HepG2 (cell line): ENCODE measurements around the gene KCND3. TPM values are rescaled to one million over a fixed set of nuclear protein-coding genes. Genes with fewer than 3 reads are reported as not detected.

Experiments used
- ATAC-seq: fragments of 200-7000 bp; cut with Tn5 transposase; 3 replicates; pipeline ENCODE4 v1.9.1; 2020; ENCODE audit warnings: mild to moderate bottlenecking, moderate library complexity
- BruUV-seq: library from RNA; stranded (reverse); fragments of 400-500 nt; replicated peaks from 2 replicates; lab custom pipeline; 2021; lab: Mats Ljungman, UMichigan
- CTCF ChIA-PET: fragments of 300-600 bp; formaldehyde crosslinking; extraction: SDS; loops from one replicate; lab custom pipeline; 2021; ENCODE audit warnings: low total read pairs, inconsistent platforms, low intra/inter-chr PET ratio; lab: Yijun Ruan, JAX
- POLR2A ChIA-PET: fragments of 350-600 bp; sonication (Branson Sonifier 250); formaldehyde crosslinking; loops from one replicate; lab custom pipeline; 2020; ENCODE audit warnings: antibody characterized with exemption, inconsistent platforms; lab: Yijun Ruan, JAX
- DNase-seq: peaks from one replicate; pipeline ENCODE4 v3.0.0-alpha.2; 2015; ENCODE audit warnings: low spot score
- FAIRE-seq: peaks from 3 replicates; lab custom pipeline; 2011; peaks lifted over from hg19 to GRCh38; lab: Jason Lieb, UNC
- H2AFZ ChIP-seq: one replicate; pipeline ENCODE4 v1.6.1; 2011; ENCODE audit warnings: low read length, inconsistent platforms
- H3K27ac ChIP-seq: fragments of 300-600 bp; 3 replicates; pipeline ENCODE4 v1.8.0; 2011; ENCODE audit warnings: mixed run types, mild to moderate bottlenecking, mixed read lengths, low read length, inconsistent platforms; ENCODE audit not compliant: insufficient read depth; ENCODE audit errors: extremely low read length
- H3K27me3 ChIP-seq, 2 experiments: fragments of 200-600 bp in 1 of 2; 2 replicates in 1 of 2; 3 replicates in 1 of 2; pipeline versions ENCODE4 v1.6.0 to v1.8.0; 2011; ENCODE audit warnings: low read length in 2 of 2, mild to moderate bottlenecking in 2 of 2, moderate library complexity in 2 of 2, inconsistent platforms in 1 of 2; ENCODE audit not compliant: insufficient read depth in 2 of 2, control insufficient read depth in 1 of 2
- H3K36me3 ChIP-seq, 2 experiments: fragments of 200-600 bp in 1 of 2; replicated peaks in 1 of 2; 2 replicates in 1 of 2; 3 replicates in 1 of 2; pipeline versions ENCODE4 v1.5.1 to v1.8.0; 2011; ENCODE audit warnings: low read length in 2 of 2, inconsistent platforms in 1 of 2; ENCODE audit not compliant: insufficient read depth in 2 of 2, control insufficient read depth in 1 of 2
- H3K4me1 ChIP-seq: 2 replicates; pipeline ENCODE4 v1.5.1; 2012; ENCODE audit warnings: low read length, inconsistent platforms; ENCODE audit not compliant: insufficient read depth
- H3K4me2 ChIP-seq: 2 replicates; pipeline ENCODE4 v1.6.0; 2011; ENCODE audit warnings: low read depth, low read length, inconsistent platforms
- H3K4me3 ChIP-seq, 3 experiments: fragments of 200-600 bp in 1 of 3; sonication (generic), shearing (Covaris generic) in 1 of 3; replicated peaks in 1 of 3; 2 replicates each; pipeline ENCODE4 v1.5.1; 2011 to 2016; ENCODE audit warnings: low read length in 3 of 3, inconsistent platforms in 2 of 3, low read depth in 2 of 3, mild to moderate bottlenecking in 2 of 3, control low read depth in 1 of 3, mixed read lengths in 1 of 3; ENCODE audit not compliant: insufficient read depth in 1 of 3
- H3K79me2 ChIP-seq: one replicate; pipeline ENCODE4 v1.6.1; 2011; ENCODE audit warnings: low read length, inconsistent platforms; ENCODE audit not compliant: insufficient read depth
- H3K9ac ChIP-seq: 2 replicates; pipeline ENCODE4 v1.6.0; 2011; ENCODE audit warnings: mild to moderate bottlenecking, low read depth, low read length, inconsistent platforms; ENCODE audit not compliant: insufficient read depth
- H3K9me3 ChIP-seq: 2 replicates; pipeline ENCODE4 v1.5.1; 2012; ENCODE audit warnings: mild to moderate bottlenecking, low read length
- H4K20me1 ChIP-seq: 2 replicates; pipeline ENCODE4 v1.6.0; 2011; ENCODE audit warnings: inconsistent platforms, mild to moderate bottlenecking, low read length, moderate library complexity; ENCODE audit not compliant: insufficient read depth
- ARNTL ChIP-seq: sonication (generic); formaldehyde crosslinking; IDR thresholded peaks from 2 replicates; pipeline ENCODE4 v1.4.0; 2020; ENCODE audit warnings: mild to moderate bottlenecking, missing genetic modification reagents
- EED ChIP-seq: sonication (generic); formaldehyde crosslinking; IDR thresholded peaks from 2 replicates; pipeline ENCODE4 v1.5.0; 2020; ENCODE audit warnings: mild to moderate bottlenecking, missing genetic modification reagents
- FOSL2 ChIP-seq: sonication (generic); formaldehyde crosslinking; IDR thresholded peaks from 2 replicates; pipeline ENCODE4 v1.4.0; 2020; ENCODE audit warnings: missing genetic modification reagents
- GMEB2 ChIP-seq: IDR thresholded peaks from 2 replicates; pipeline ENCODE4 v1.6.1; 2016; ENCODE audit warnings: missing biosample characterization, missing genetic modification reagents, low read depth
- HMGA1 ChIP-seq: sonication (generic); formaldehyde crosslinking; conservative IDR thresholded peaks from 2 replicates; pipeline ENCODE4 v1.4.0; 2020; ENCODE audit warnings: missing genetic modification reagents
- HNRNPLL ChIP-seq: fragments of 200-400 bp; formaldehyde crosslinking; IDR thresholded peaks from 2 replicates; pipeline ENCODE4 v1.6.1; 2017; ENCODE audit warnings: mild to moderate bottlenecking, low read depth, low read length; ENCODE audit not compliant: poor library complexity, severe bottlenecking
- MAFK ChIP-seq, 2 experiments: IDR thresholded peaks in 1 of 2; conservative IDR thresholded peaks in 1 of 2; 2 replicates each; pipeline ENCODE4 v1.6.1; 2011; ENCODE audit warnings: improper control_type of control experiment in 2 of 2, low read length in 2 of 2
- NPAS2 ChIP-seq: sonication (generic); formaldehyde crosslinking; IDR thresholded peaks from 2 replicates; pipeline ENCODE4 v1.8.0; 2022; ENCODE audit warnings: mild to moderate bottlenecking, missing genetic modification reagents, borderline replicate concordance
- PATZ1 ChIP-seq: sonication (generic); formaldehyde crosslinking; IDR thresholded peaks from 2 replicates; pipeline ENCODE4 v1.4.0; 2020; ENCODE audit warnings: missing genetic modification reagents
- ZNF407 ChIP-seq: sonication (generic); formaldehyde crosslinking; IDR thresholded peaks from one replicate; pipeline ENCODE4 v1.5.1; 2020; ENCODE audit warnings: mild to moderate bottlenecking, missing genetic modification reagents; ENCODE audit errors: not compliant biosample characterization
- in situ Hi-C: cut with HindIII; loops from 2 replicates; pipeline ENCODE4 v1.10.0; 2017; ENCODE audit warnings: low pct_unique_long_range_greater_than_20kb; ENCODE audit not compliant: extremely low pct_ligation_motif_present
- intact Hi-C: fragments of 100-400 bp; cut with micrococcal nuclease; formaldehyde crosslinking; loops from one replicate; pipeline ENCODE4 v1.10.0; 2022; ENCODE audit not compliant: unreplicated experiment
- polyA plus RNA-seq, 8 experiments: library from polyadenylated mRNA; depleted of rRNA in 3 of 8; stranded (reverse) in 7 of 8; unstranded in 1 of 8; fragments of >200 nt; fragmentation: Illumina TruSeq in 4 of 8; extraction: Trizol in 4 of 8; gene quantifications; 2 replicates each; pipeline versions ENCODE4 v1.2.1 to v1.2.3, GENCODE V29; 2011 to 2016; ENCODE audit warnings: low read depth in 4 of 8, missing spikeins in 1 of 8, mixed read lengths in 1 of 8; ENCODE audit not compliant: insufficient read depth in 1 of 8
- total RNA-seq, 5 experiments: library from RNA; depleted of rRNA; stranded (reverse); fragments of >200 nt; fragmentation: Illumina TruSeq; extraction: Trizol; gene quantifications; 2 replicates each; pipeline ENCODE4 v1.2.3, GENCODE V29; 2016; ENCODE audit warnings: low read depth in 1 of 5
- TF ChIP-seq, protein P1 (sequence below): sonication (generic); formaldehyde crosslinking; IDR thresholded peaks from 2 replicates; pipeline ENCODE4 v1.8.1; 2023; ENCODE audit warnings: mild to moderate bottlenecking, inconsistent platforms, moderate library complexity, missing genetic modification reagents, borderline replicate concordance

KCND3 gene
- total and polyA plus RNA-seq, 2 of the 13 experiments (the other 11 are each of a cell fraction or from before 2014, with no cell fraction given): 0.04 TPM; not detected in 1

GRCh38 chr1:111998332-111998731 is 8.9 kb upstream of the KCND3 start:
- Histone ChIP-seq H3K36me3 (no peaks in the 10 kb centered on the region), H3K9ac (no peak overlapping the region), H3K4me1 (no peaks in the 10 kb centered on the region), H3K9me3 (no peaks in the 10 kb centered on the region), H3K27ac (no peak overlapping the region), H4K20me1 (no peaks in the 10 kb centered on the region), H3K4me3 (no peak overlapping the region), H3K4me2 (no peak overlapping the region), H3K27me3 (peaks cover 3 to 16% of the 10 kb centered on the region in 2 experiments; a peak in 3 of 5 replicates), H2AFZ (no peak overlapping the region), H3K79me2 (no peaks in the 10 kb centered on the region)
- CTCF ChIA-PET: no interaction called here
- DNase-seq: no peak
- intact Hi-C loops: no loop called here
- no peak for ATAC-seq
- in situ Hi-C loops: no loop called here
- no TSS peak for BruUV-seq
- FAIRE-seq: no peak
- POLR2A ChIA-PET: no interaction called here
- no peak for TF ChIP-seq FOSL2 (CRISPR knock-in tag)
- no peak for TF ChIP-seq EED (CRISPR knock-in tag)
- no peak for TF ChIP-seq MAFK (conservative IDR thresholded peaks at IDR 0.05 in 1 of 2, IDR thresholded peaks at IDR 0.05 in 1 of 2; ENCODE audit: low read length in 2 of 2)
- TF ChIP-seq ARNTL (CRISPR knock-in tag): no peak
- no peak for TF ChIP-seq HMGA1
- no peak for TF ChIP-seq ZNF407 (CRISPR knock-in tag)
- TF ChIP-seq GMEB2 (CRISPR knock-in tag): no peak
- no peak for TF ChIP-seq PATZ1 (CRISPR knock-in tag)
- TF ChIP-seq, protein P1, sequence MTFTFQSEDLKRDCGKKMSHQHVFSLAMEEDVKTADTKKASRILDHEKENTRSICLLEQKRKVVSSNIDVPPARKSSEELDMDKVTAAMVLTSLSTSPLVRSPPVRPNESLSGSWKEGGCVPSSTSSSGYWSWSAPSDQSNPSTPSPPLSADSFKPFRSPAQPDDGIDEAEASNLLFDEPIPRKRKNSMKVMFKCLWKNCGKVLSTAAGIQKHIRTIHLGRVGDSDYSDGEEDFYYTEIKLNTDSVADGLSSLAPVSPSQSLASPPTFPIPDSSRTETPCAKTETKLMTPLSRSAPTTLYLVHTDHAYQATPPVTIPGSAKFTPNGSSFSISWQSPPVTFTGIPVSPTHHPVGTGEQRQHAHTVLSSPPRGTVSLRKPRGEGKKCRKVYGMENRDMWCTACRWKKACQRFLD (CRISPR knock-in tag): no peak
- no peak for TF ChIP-seq HNRNPLL
- TF ChIP-seq NPAS2 (CRISPR knock-in tag): no peak
